Erythroblast (primary cell): Measurements from ENCODE around the gene ATM.

ENCODE experiments used
- GATA1 ChIP-seq: IDR thresholded peaks from 2 replicates; pipeline ENCODE4 v1.6.1; 2011; ENCODE audit warnings: low read depth, mild to moderate bottlenecking, control low read depth, low read length, moderate library complexity
- POLR2A ChIP-seq: IDR thresholded peaks from 2 replicates; pipeline ENCODE4 v1.6.1; 2011; ENCODE audit warnings: mild to moderate bottlenecking, low read length

DNA sequence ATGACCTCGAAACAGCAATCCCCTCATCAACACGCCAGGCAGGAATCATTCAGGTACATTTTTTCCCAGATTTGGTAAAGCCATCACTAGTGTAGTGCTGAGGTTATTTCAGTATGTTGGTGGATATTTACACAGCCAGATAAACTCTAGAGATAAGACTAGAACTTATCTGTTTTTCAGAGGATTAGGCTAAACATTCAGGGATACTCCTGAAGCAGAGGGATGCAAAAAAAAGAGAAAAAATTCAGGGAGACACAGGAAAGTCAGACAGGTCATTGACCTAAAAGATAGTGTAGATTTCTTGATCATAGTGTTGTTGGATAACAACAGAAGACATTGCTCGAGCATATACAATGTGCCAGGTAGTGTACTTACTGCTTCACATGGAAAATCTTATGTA, 93.2 kb downstream of the ATM start:
- no peak for TF ChIP-seq POLR2A
- no peak for TF ChIP-seq GATA1
